OCI-LY1 (cell line): ENCODE results near the gene GORASP1.

Experiments used
- CTCF ChIP-seq: fragments of 200-600 bp; sonication (generic), shearing (Covaris generic); IDR thresholded peaks from 2 replicates; pipeline ENCODE4 v1.5.1; 2017; ENCODE audit warnings: mild to moderate bottlenecking, antibody characterized with exemption, low read length, moderate library complexity, mixed read lengths
- EZH2 ChIP-seq: fragments of 200-600 bp; sonication (generic), shearing (Covaris generic); IDR thresholded peaks from 2 replicates; pipeline ENCODE4 v1.8.0; 2017; ENCODE audit warnings: borderline replicate concordance, mixed run types, mild to moderate bottlenecking, antibody characterized with exemption, low read length, moderate library complexity, mixed read lengths

DNA sequence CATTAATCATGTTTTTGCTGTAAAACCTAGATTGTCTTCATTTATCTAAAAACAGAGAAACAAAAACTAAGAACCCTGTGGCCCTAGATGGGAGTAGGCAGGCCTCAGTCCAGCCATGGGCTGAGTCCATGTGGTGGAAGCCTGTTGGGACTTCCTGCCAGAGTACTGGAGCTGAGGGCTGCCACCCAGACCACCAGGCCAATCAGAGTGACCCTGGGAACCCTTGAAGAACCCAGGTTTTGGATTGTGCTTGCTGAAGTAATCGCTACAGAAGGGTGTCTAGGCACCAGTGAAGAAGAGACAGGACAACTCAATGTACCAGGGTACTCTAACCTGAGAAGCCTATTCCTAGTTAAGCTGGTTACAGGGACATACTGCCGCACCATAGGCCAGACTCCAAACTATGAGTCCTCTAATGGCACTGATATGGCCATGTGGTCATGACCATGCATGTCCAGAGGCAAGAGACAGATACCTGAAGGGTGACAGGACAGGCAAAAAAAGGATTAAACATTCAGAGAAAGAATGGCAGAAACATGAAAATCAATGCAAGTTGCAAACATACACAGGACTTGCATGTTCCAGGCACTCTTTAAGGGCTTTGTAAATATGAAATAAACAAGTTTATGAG lies 33.0 kb upstream of the GORASP1 start:
- no peak for TF ChIP-seq CTCF
- TF ChIP-seq EZH2: no peak
